Right forelimb (tissue), 1 donor: ENCODE data around the gene KRT27.
"Not testable (repeated sequence)": the region's sequence is repeated elsewhere in the genome, so short reads cannot be mapped to it uniquely, and the experiment has no call there.

Experiments used
- DNase-seq: peaks from one replicate; pipeline ENCODE4 v3.0.0-alpha.2; 2018

The KRT27 gene

GRCh38 chr17:40782450-40782849, at the start of gene KRT27:
TSS of gene KRT27 (minus strand) at chr17:40782550. CDS start at chr17:40782493, 57 bp downstream.
- no peak for DNase-seq

GRCh38 chr17:40830085-40830776, 47.9 kb upstream of the KRT27 start:
- DNase-seq, result no peak

GRCh38 chr17:40828454-40829044, 46.2 kb upstream of the KRT27 start:
- DNase-seq, result no peak

GRCh38 chr17:40827746-40828453, 45.5 kb upstream of the KRT27 start:
- no peak for DNase-seq

- DNase-seq, result no peak
These were observed 43.2 kb upstream of the KRT27 start for GRCh38 chr17:40825599-40825998.

GRCh38 chr17:40824015-40824832, 41.9 kb upstream of the KRT27 start:
- DNase-seq, result no peak

GRCh38 chr17:40822132-40822812, 39.9 kb upstream of the KRT27 start, which contains the start of gene KRT10:
TSS of gene KRT10 (minus strand) at chr17:40822614. CDS start at chr17:40822585, 29 bp downstream.
- no peak for DNase-seq

- no peak for DNase-seq
These were observed 39.2 kb upstream of the KRT27 start for GRCh38 chr17:40821536-40821935.

GRCh38 chr17:40820228-40820838, 38.0 kb upstream of the KRT27 start:
- DNase-seq, result no peak

- no peak for DNase-seq
These were observed 37.3 kb upstream of the KRT27 start for GRCh38 chr17:40819528-40820125.

- peak; percentile 92 for DNase-seq
These were observed 36.6 kb upstream of the KRT27 start for GRCh38 chr17:40818733-40819527.

- no peak for DNase-seq
These were observed 36.0 kb upstream of the KRT27 start for GRCh38 chr17:40818343-40818732.

GRCh38 chr17:40817103-40817682, 34.8 kb upstream of the KRT27 start:
- DNase-seq, result no peak

- no peak for DNase-seq
These were observed 34.2 kb upstream of the KRT27 start for GRCh38 chr17:40816569-40816968.

- no peak for DNase-seq
These were observed 33.0 kb upstream of the KRT27 start for GRCh38 chr17:40815381-40815780.

- DNase-seq, result not testable (repeated sequence)
These were observed 32.3 kb upstream of the KRT27 start for GRCh38 chr17:40814657-40815056.

GRCh38 chr17:40813804-40814203, 31.5 kb upstream of the KRT27 start:
- DNase-seq, result no peak

- DNase-seq, result no peak
These were observed 30.3 kb upstream of the KRT27 start for GRCh38 chr17:40812639-40813038.

- no peak for DNase-seq
These were observed 28.1 kb upstream of the KRT27 start for GRCh38 chr17:40810494-40810893.

GRCh38 chr17:40809721-40810421, 27.5 kb upstream of the KRT27 start:
- no peak for DNase-seq
